Activated CD8-positive, alpha-beta memory T cell treated with anti-CD3 and anti-CD28 coated beads, Interleukin-2, amount 50 U/mL, for 1 hour (primary cell): Measurements from ENCODE around the gene CRADD.
A peak's percentile ranks its signal among the peaks of the same experiment; 100 is the strongest.
"Not testable (repeated sequence)": the region's sequence is repeated elsewhere in the genome, so short reads cannot be mapped to it uniquely, and the experiment has no call there.

Experiments
- DNase-seq: peaks from one replicate; pipeline ENCODE4 v3.0.0-alpha.2; 2020; ENCODE audit errors: extremely low read depth

Gene CRADD

GRCh38 chr12:93677195-93678064, at the start of gene CRADD:
Gene CRADD, plus strand, starts transcription at chr12:93677375.
- peak; percentile 85 for DNase-seq

DNA sequence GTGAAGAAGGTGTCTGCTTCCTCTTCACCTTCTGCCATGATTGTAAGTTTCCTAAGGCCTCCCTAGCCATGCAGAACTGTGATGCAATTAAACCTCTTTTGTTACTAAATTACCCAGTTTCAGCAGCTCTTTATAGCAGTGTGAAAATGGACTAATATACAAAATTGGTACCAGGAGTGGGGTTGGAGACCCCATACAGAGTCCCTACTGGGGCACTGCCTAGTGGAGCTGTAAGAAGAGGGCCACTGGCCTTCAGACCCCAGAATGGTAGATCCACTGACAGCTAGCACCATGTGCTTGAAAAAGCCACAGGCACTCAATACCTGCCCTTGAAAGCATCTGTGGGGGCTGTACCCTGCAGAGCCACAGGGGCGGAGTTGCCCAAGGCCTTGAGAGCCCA, 44.8 kb upstream of the CRADD start:
- no peak for DNase-seq

DNA sequence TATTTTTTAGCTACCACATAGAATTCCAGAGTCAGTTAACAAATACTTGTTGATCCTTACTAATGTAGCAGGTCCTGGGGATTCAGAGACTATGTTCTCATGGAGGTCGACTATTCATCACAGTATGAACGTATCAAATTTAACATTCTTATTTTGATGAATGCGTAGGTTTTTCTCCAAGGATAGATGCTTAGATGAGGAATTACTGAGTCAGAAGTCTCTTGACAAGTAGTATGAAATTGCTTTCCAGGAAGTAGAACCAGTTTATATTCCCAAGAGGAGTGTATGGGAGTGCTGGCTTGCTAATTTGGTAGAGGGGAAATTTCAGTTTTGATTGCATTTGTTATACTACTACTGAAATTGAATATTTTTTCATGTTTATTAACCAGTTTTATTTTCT, 42.8 kb upstream of the CRADD start:
- no peak for DNase-seq

DNA sequence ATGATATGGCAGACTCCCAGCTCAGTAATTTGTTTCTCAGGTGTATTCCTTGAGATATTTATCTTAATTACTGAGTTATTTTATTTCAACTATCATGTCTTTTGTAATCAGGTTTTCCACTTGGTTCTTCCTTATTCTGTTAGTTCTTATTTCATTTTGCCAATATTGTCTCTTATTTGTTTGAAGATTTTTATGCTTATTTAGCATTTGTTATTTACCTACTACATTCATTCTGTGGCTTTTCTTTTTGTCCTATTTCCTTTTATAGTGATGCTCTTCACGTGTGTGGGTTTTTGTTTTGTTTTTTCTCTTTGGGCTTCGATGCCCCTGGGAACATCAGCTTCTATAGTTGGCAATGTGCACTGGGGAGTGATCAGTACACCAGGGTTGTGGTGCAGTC, 40.5 kb upstream of the CRADD start:
- no peak for DNase-seq

DNA sequence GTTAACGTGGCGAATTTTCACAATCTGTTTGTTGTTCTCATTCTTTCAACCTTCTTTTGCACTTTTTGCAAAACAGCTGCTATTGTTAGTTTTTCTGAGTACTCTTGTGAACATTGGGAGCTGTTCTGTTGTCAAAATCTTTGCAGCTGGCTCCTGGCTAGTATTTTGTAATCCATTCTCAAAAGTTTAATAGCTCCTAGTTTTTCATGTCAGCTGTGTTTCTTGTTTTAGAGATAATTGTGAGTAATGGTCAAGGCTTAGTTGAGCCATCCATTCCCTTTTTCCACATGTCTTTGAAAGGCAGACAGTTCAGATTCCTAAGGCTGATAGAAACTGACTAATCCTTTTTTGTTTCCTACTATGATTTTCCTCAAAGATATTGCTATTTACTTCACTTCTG, 39.1 kb upstream of the CRADD start:
- no peak for DNase-seq

DNA sequence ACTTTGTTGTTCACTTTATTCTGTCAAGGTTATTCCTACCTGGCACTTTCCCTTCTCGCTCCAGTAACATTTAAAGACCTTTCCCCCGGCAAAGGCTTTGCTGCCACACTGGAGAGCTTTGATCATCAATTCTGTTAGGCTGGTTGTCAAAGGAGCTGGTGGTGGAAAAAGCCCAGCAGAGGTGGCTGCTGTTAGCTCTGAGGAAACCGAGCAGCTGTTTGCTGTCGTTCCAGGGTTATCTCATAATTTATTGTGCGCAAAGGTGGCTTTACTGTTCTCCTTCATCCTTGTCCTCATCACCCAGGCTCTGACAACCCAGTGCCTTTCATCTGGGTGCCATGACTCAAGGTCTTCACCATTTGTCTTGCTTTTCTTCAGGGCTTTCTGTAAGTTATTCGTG, 38.2 kb upstream of the CRADD start:
- DNase-seq: no peak

DNA sequence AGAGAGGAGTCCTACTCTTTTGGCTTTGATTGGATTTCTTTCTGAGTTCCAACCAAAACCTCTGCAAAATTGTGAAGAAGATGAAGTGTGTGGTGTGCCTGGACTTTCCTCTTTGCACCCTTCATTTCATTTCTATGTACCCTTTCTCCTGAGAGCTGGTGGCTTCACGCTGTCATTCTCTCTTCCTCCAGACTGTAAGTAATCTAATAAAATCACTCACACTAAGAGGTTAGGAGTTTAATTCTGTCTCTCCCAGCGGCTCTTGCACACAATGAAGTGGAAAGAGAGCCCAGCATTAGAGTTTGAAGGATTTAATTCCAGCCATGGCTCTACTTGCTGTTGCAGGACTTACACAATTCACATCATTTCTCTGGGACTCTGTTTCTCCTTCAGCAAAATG, 37.8 kb upstream of the CRADD start:
- DNase-seq: no peak

DNA sequence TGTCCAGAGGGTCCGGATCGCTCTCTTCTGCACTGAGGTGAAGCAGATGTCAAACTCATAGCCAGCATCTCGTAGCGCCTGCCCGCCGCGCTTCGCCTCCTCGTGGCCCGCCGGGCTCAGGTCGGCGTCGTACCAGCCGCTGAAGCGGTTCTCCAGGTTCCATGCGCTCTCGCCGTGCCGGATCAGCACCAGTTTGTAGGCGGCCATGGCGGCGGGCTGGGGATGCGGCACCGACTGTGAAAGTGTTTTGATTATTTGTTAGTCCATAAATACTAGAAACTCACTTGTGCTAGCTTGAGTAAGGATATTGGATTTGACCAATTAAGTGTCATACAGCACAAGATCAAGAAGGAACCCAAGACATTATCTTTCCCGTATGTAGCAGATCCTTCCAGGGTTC, 35.8 kb upstream of the CRADD start:
- DNase-seq: not testable (repeated sequence)

- DNase-seq: no peak
Observed at GRCh38 chr12:93642751-93643150, 34.4 kb upstream of the CRADD start.

GRCh38 chr12:93645702-93646101, 31.5 kb upstream of the CRADD start:
- DNase-seq: no peak

- DNase-seq: no peak
Observed at GRCh38 chr12:93650626-93651025, 26.5 kb upstream of the CRADD start.

- DNase-seq: no peak
Observed at GRCh38 chr12:93653079-93653478, 24.1 kb upstream of the CRADD start.

DNA sequence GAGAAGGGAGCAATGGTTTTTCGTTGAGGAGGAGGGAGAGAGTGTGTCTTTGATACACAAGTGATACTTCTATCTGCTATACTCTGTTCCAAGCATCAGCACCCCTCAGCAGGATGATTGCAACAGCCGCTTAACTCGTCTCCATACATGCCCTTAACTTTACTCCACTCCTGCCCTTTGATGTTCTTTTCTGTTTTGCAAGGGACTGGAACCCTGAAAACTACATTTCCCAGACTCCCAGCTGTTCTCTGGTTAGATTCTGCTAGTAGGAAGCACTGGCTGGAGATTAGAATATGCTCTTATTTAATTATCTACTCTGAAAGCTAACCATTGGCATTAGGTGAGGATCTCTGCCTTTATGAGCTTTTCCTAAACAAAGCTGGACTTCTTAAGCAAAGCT, 23.5 kb upstream of the CRADD start:
- DNase-seq: no peak

DNA sequence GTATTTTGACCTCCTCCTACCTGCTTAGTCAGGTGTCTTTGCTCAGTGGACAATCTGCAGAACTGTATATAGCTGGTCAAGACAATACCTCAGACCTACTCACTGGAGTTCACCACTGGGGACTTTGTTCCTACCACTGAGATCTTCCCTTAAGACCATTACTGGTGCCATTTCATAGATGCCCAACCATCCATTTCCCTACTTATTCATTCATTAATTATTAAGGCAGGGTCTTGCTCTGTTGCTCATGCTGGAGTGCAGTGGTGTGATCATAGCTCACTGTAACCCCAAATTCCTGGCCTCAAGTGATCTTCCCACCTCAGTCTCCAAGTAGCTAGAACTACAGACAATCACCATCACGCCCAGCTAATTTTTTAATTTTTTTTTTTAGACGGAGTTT, 22.8 kb upstream of the CRADD start:
- DNase-seq: no peak

GRCh38 chr12:93657071-93657470, 20.1 kb upstream of the CRADD start:
- DNase-seq: no peak

DNA sequence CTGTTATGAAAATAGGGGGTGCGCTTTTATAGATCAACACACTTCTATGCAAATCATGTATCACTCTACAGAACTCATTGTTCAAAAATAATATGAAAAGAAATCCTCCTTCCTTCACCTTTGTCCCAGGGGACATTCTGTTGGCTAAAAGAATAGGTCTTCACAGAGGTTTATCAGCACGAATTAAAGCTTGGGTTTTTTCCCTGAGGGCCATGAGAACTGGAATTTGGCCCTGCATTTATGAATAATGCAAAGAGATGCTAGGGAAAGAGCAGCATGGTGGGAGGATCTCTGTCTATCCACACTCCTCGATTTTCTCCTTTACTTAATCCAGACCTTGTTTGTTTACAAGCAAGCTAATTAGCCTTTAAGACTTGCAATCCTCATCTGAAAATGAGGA, 16.2 kb upstream of the CRADD start:
- no peak for DNase-seq

DNA sequence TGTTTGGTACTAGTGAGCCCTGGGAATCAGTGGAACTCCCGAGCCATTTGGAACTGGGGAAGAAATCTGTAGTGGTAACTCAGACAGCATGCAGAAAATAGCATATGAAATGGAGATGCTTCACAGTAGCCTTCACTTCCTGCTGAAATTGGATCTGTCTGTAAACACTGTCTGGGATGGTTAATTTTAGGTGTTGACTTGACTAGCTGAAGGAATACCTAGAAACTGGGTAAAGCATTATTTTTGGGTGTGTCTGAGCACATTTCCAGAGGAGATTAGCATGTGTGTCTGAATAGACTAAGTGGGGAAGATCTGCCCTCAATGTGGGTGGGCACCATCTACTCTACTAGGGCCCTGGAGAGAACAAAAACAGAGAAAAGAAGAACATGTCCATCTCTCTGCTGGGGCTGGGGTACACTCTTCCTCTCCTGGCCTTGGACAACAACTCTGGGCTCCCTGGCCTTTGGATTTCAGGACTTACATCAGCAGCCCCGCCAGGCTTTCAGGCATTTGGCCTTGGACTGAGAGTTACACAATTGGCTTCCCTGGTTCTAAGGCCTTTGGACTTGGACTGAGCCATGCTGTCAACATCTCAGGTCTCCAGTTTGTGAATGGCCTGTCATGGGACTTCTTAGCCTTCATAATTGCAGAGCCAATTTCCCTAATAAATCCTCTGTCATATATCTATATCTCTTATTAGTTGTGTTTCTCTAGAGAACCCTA, 14.0 kb upstream of the CRADD start:
- DNase-seq: no peak

DNA sequence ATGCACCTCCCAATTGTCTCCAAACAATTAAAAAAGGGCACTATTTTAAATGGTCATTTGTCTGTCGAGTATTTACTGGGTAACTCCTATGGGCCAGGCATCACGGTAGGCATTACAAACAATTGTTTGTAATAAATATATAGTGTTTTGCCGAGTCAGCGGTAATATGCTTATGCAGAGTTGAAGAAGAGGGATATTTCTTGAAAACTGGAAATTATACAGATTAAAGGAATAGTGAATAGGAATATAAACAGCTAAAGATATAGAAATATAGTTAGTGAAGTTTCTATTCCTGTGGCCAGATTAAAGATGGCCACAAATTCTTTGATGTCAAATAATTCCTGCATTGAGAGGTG, 13.5 kb upstream of the CRADD start:
- no peak for DNase-seq

DNA sequence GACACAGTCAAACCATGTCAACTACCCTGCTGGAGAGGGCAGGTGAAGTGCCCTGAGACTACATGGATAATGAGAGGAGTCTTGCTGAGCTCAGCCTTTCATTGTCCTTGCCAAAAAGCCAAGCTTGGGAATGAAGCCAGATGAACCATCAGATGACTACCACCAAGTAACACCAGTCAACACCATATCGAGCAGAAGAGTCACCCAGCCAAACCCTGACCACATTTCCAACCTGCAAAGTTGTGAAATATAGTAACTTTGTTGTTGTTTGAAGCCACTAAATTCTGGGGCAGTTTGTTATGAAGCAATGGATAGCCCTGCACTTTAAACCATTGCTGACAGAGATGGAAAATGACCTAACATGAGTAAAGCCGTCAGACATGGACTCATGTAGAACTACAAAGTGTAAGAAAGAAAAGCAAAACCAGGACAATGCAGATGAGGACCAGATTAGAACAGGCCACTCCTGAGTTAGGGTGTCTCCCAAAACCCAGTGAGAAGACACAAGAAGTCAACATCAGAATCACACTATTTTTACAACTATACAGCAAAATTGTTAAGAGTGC, 12.5 kb upstream of the CRADD start:
- no peak for DNase-seq

DNA sequence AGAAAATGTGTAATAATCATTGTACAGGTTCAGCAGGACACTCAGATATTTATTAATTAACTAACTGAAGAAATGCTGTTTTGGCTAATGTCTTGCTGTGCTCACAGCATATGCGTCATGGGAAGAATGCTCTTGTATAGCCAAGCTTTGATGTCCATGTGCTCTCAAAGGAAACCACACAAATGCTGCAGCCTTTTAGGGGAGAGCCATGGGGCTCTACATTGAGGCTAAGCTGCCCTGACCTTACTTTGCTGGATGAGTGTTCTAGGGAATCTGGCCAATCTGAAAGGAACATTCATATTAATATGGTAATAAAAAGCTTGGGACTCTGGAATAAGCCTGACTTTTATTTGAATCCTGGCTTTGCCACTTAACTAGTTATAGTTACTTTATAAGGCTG, 9.5 kb upstream of the CRADD start:
- no peak for DNase-seq

DNA sequence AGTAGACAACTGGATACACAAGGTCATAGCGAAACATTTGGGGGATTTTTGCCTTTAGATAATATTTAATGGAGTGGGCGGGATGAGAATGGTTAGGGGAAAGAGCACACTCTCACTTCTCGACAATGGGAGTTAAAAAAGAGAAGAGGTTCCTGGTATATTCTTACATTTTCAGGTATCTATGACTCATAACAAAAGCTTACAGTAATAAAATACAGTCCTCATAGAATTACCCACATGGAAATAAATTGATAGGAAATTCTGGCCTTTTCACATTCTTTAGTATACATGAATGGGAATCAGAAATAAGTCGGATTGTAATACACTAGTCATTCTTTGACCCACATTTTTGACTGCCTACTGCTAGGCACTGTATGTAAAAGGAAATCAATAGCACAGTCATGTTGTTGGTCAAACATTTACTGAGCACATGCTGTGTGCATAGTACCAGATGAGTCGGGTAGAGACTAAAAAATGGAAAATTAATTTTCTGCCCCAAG, 8.2 kb upstream of the CRADD start:
- no peak for DNase-seq

- no peak for DNase-seq
Observed at GRCh38 chr12:93669452-93669851, 7.7 kb upstream of the CRADD start.

GRCh38 chr12:93670104-93670503, 7.1 kb upstream of the CRADD start:
- no peak for DNase-seq
